ENCODE measurements around the gene INSC. TPM values are rescaled to one million over a fixed set of nuclear protein-coding genes. Genes with fewer than 3 reads are reported as not detected.

The INSC gene
- polyA plus RNA-seq, 3 donors, result not detected

DNA sequence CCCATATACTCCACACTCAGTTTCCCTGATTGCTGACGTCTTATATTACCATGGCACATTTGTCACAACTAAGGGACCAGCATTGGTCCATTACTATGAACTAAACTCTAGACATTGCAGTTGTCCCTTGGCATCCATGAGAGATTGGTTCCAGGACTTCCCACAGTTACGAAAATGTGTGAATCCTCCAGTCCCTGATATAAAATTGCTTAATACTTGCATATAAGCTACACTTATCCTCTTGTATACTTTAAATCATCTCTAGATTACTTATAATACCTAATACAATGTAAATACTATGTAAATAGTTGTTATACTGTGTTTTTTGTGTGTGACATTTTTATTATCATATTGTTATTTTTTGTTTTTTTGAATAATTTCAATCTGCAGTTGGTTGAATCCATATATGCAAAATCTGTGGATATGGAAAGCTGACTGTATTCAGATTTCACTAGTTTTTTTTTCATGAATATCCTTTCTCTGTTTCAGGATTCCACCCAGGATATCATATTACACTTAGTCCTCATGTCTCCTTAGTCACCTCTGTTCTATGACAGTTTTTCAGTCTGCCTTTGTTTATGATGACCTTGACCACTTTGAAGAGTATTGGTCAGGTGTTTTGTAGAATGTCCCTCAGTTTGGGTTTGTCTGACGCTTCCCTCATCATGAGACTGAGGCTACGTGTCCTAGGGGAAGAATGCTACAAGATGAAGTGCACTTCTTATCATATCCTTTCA is 55.3 kb downstream of the INSC start:
- no peaks in the 10 kb centered on the region for H3K79me2 ChIP-seq (ENCODE audit: insufficient read depth, low read length)
- H3K27ac ChIP-seq (ENCODE audit: low read depth in 1 of 2, low read length in 2 of 2), result no peak overlapping the region
- no peaks in the 10 kb centered on the region for H4K20me1 ChIP-seq (ENCODE audit: insufficient read depth, low read length)
- H3K4me3 ChIP-seq (replicated peaks in 1 of 3; ENCODE audit: low read depth in 2 of 3, low read length in 3 of 3), result no peak overlapping the region
- H3K9me3 ChIP-seq (replicated peaks in 1 of 2; ENCODE audit: control insufficient read depth in 1 of 2, insufficient read depth in 1 of 2, low read length in 2 of 2), result peaks cover 0 to 3% of the 10 kb centered on the region in 2 donors
- TF ChIP-seq, protein P1, sequence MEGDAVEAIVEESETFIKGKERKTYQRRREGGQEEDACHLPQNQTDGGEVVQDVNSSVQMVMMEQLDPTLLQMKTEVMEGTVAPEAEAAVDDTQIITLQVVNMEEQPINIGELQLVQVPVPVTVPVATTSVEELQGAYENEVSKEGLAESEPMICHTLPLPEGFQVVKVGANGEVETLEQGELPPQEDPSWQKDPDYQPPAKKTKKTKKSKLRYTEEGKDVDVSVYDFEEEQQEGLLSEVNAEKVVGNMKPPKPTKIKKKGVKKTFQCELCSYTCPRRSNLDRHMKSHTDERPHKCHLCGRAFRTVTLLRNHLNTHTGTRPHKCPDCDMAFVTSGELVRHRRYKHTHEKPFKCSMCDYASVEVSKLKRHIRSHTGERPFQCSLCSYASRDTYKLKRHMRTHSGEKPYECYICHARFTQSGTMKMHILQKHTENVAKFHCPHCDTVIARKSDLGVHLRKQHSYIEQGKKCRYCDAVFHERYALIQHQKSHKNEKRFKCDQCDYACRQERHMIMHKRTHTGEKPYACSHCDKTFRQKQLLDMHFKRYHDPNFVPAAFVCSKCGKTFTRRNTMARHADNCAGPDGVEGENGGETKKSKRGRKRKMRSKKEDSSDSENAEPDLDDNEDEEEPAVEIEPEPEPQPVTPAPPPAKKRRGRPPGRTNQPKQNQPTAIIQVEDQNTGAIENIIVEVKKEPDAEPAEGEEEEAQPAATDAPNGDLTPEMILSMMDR (IDR thresholded peaks at IDR 0.05), result no peak
- H3K36me3 Mint-ChIP-seq, result no peaks in the 10 kb centered on the region
- DNase-seq, result no peak
- no peak overlapping the region for H3K4me3 Mint-ChIP-seq
- no peak overlapping the region for H2AFZ ChIP-seq (ENCODE audit: insufficient read depth, low read depth, low read length, poor library complexity, severe bottlenecking)
- H3K36me3 ChIP-seq (replicated peaks in 1 of 2; ENCODE audit: control insufficient read depth in 1 of 2, insufficient read depth in 2 of 2, low read length in 2 of 2), result no peaks in the 10 kb centered on the region
- H3K27me3 Mint-ChIP-seq (ENCODE audit: low read depth in 3 of 3), result peaks cover 4 to 10% (median 5%) of the 10 kb centered on the region in 3 donors
- H3K27ac Mint-ChIP-seq, result no peak overlapping the region
- intact Hi-C loops (cut with micrococcal nuclease), result no loop called here
- no peaks in the 10 kb centered on the region for H3K27me3 ChIP-seq (ENCODE audit: control insufficient read depth in 2 of 2, insufficient read depth in 2 of 2, low read length in 2 of 2)
- H3K9me3 Mint-ChIP-seq, result peaks cover 0 to under 1% (median 0%) of the 10 kb centered on the region in 7 donors
- no peak overlapping the region for H3K9ac ChIP-seq (ENCODE audit: insufficient read depth, low read length, poor library complexity, severe bottlenecking)
- peaks cover 30% of the 10 kb centered on the region for H3K4me1 Mint-ChIP-seq
- H3K4me1 ChIP-seq (ENCODE audit: control insufficient read depth in 1 of 2, insufficient read depth in 2 of 2, low read length in 2 of 2), result peaks cover 8 to 13% of the 10 kb centered on the region in 2 donors
- WGBS (ENCODE audit: insufficient coverage), result 84% methylated on average over 3 of the region's 4 CpGs
- no peak overlapping the region for H3K4me2 ChIP-seq (replicated peaks; ENCODE audit: extremely low read depth, low read length, poor library complexity, severe bottlenecking)

DNA sequence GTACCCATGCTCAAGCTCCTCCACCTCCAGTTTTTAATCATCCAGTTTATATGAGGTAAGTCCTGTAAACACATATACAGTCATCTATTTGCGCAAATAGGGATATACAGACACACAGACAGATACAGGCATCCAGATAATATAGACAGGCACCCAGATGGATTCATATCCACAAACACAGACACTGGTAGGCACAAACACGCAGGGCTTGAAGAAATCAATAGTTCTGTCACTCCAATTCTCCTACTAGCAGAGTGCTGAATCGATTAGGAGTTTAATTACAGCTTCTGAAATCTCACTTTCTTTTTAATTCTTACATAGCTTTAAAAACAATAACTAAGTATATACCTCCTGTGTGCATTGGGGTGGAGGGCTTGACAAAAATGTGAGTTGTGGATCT is 56.0 kb downstream of the INSC start:
- H3K9me3 Mint-ChIP-seq, result no peaks in the 10 kb centered on the region
- Histone ChIP-seq H2AFZ (ENCODE audit: insufficient read depth, low read depth, low read length, poor library complexity, severe bottlenecking) (no peak overlapping the region), H3K4me2 (replicated peaks; ENCODE audit: extremely low read depth, low read length, poor library complexity, severe bottlenecking) (no peak overlapping the region), H3K79me2 (ENCODE audit: insufficient read depth, low read length) (no peaks in the 10 kb centered on the region), H3K9me3 (replicated peaks in 1 of 2; ENCODE audit: control insufficient read depth in 1 of 2, insufficient read depth in 1 of 2, low read length in 2 of 2) (peaks cover 0 to under 1% of the 10 kb centered on the region in 2 donors), H4K20me1 (ENCODE audit: insufficient read depth, low read length) (no peaks in the 10 kb centered on the region), H3K36me3 (replicated peaks in 1 of 2; ENCODE audit: control insufficient read depth in 1 of 2, insufficient read depth in 2 of 2, low read length in 2 of 2) (no peaks in the 10 kb centered on the region), H3K27ac (ENCODE audit: low read depth in 1 of 2, low read length in 2 of 2) (no peak overlapping the region), H3K9ac (ENCODE audit: insufficient read depth, low read length, poor library complexity, severe bottlenecking) (no peak overlapping the region), H3K27me3 (ENCODE audit: control insufficient read depth in 2 of 2, insufficient read depth in 2 of 2, low read length in 2 of 2) (no peaks in the 10 kb centered on the region), H3K4me1 (ENCODE audit: control insufficient read depth in 1 of 2, insufficient read depth in 2 of 2, low read length in 2 of 2) (peaks cover 8 to 10% of the 10 kb centered on the region in 2 donors), H3K4me3 (replicated peaks in 1 of 3; ENCODE audit: low read depth in 2 of 3, low read length in 3 of 3) (no peak overlapping the region)
- TF ChIP-seq, protein P1 (IDR thresholded peaks at IDR 0.05), result no peak
- peaks cover 29% of the 10 kb centered on the region for H3K4me1 Mint-ChIP-seq
- intact Hi-C loops (cut with micrococcal nuclease), result no loop called here
- no peaks in the 10 kb centered on the region for H3K36me3 Mint-ChIP-seq
- no peak overlapping the region for H3K27ac Mint-ChIP-seq
- no CpG with 5 or more reads among the region's 3 CpGs for WGBS (ENCODE audit: insufficient coverage)
- H3K27me3 Mint-ChIP-seq (ENCODE audit: low read depth in 3 of 3), result peaks cover 4 to 12% (median 5%) of the 10 kb centered on the region in 3 donors
- DNase-seq, result no peak
- H3K4me3 Mint-ChIP-seq, result no peak overlapping the region

Data from CD14-positive monocyte (primary cell).